Neural cell (in vitro differentiated cells): Measurements from ENCODE around the gene MUCL3. TPM values are rescaled to one million over a fixed set of nuclear protein-coding genes. Genes with fewer than 3 reads are reported as not detected.

Experiments used
- H2AFZ ChIP-seq: fragments of 200-600, 300-800 bp; sonication (generic), shearing (Covaris generic); 2 replicates; pipeline ENCODE4 v1.6.0; 2014; ENCODE audit warnings: low read depth, mild to moderate bottlenecking, antibody characterized with exemption, low read length, moderate library complexity
- H3F3A ChIP-seq: fragments of 200-600 bp; shearing (Covaris generic); 2 replicates; pipeline ENCODE4 v1.6.1; 2016; ENCODE audit warnings: mild to moderate bottlenecking, moderate library complexity, mixed read lengths, antibody characterized with exemption, low read length; ENCODE audit not compliant: insufficient read depth, poor library complexity, severe bottlenecking
- H3K27ac ChIP-seq: fragments of 200-600, 300-800 bp; sonication (generic), shearing (Covaris generic); 2 replicates; pipeline ENCODE4 v1.5.1; 2014; ENCODE audit warnings: mild to moderate bottlenecking, low read length, moderate library complexity
- H3K27me3 ChIP-seq: fragments of 300-800, 200-600 bp; sonication (generic), shearing (Covaris generic); 2 replicates; pipeline ENCODE4 v1.6.0; 2014; ENCODE audit warnings: mild to moderate bottlenecking, low read depth, low read length, moderate library complexity; ENCODE audit not compliant: insufficient read depth
- H3K36me3 ChIP-seq: fragments of 300-800, 200-600 bp; sonication (generic), shearing (Covaris generic); 2 replicates; pipeline ENCODE4 v1.5.1; 2014; ENCODE audit warnings: mild to moderate bottlenecking, antibody characterized with exemption, low read length, moderate library complexity; ENCODE audit not compliant: insufficient read depth
- H3K4me2 ChIP-seq: fragments of 300-800, 200-600 bp; sonication (generic), shearing (Covaris generic); 2 replicates; pipeline ENCODE4 v1.6.0; 2014; ENCODE audit warnings: mild to moderate bottlenecking, low read length
- H3K4me3 ChIP-seq: fragments of 300-800, 200-600 bp; sonication (generic), shearing (Covaris generic); 2 replicates; pipeline ENCODE4 v1.5.1; 2014; ENCODE audit warnings: mild to moderate bottlenecking, low read length, moderate library complexity
- H3K79me2 ChIP-seq: fragments of 200-600 bp; shearing (Covaris generic); replicated peaks from 2 replicates; pipeline ENCODE4 v1.6.0; 2014; ENCODE audit warnings: mild to moderate bottlenecking, low read length, moderate library complexity; ENCODE audit not compliant: insufficient read depth
- H3K9ac ChIP-seq: fragments of 300-800, 200-600 bp; sonication (generic), shearing (Covaris generic); 2 replicates; pipeline ENCODE4 v1.6.1; 2016; ENCODE audit warnings: mild to moderate bottlenecking, low read length, mixed read lengths
- H3K9me2 ChIP-seq: fragments of 200-600 bp; shearing (Covaris generic); 2 replicates; pipeline ENCODE4 v1.6.1; 2016; ENCODE audit warnings: mild to moderate bottlenecking, low read length, mixed read lengths; ENCODE audit not compliant: insufficient read depth
- H3K9me3 ChIP-seq: fragments of 200-600, 300-800 bp; sonication (generic), shearing (Covaris generic); 2 replicates; pipeline ENCODE4 v1.6.1; 2016; ENCODE audit warnings: mild to moderate bottlenecking, mixed run types, low read length, moderate library complexity, mixed read lengths
- H4K20me1 ChIP-seq: fragments of 200-600 bp; shearing (Covaris generic); 2 replicates; pipeline ENCODE4 v1.6.1; 2016; ENCODE audit warnings: mild to moderate bottlenecking, mixed run types; ENCODE audit not compliant: insufficient read depth
- CTCF ChIP-seq: fragments of 450-650 bp; IDR thresholded peaks from 2 replicates; pipeline ENCODE4 v1.5.1; 2014; ENCODE audit warnings: antibody characterized with exemption, mild to moderate bottlenecking, moderate library complexity; ENCODE audit not compliant: poor library complexity, severe bottlenecking
- EP300 ChIP-seq: fragments of 450-650 bp; conservative IDR thresholded peaks from 2 replicates; pipeline ENCODE4 v1.6.1; 2014; ENCODE audit warnings: antibody characterized with exemption, mild to moderate bottlenecking, moderate library complexity; ENCODE audit not compliant: poor library complexity, severe bottlenecking
- EZH2 ChIP-seq: fragments of 200-600, 300-800 bp; shearing (Covaris generic), sonication (generic); IDR thresholded peaks from 2 replicates; pipeline ENCODE4 v1.6.1; 2014; ENCODE audit warnings: antibody characterized with exemption, low read length, borderline replicate concordance, mild to moderate bottlenecking; ENCODE audit not compliant: insufficient read depth, poor library complexity, severe bottlenecking
- MXI1 ChIP-seq: fragments of 450-650 bp; conservative IDR thresholded peaks from 2 replicates; pipeline ENCODE4 v1.6.1; 2014; ENCODE audit warnings: antibody characterized with exemption, mild to moderate bottlenecking; ENCODE audit not compliant: poor library complexity, severe bottlenecking
- POLR2AphosphoS5 ChIP-seq: IDR thresholded peaks from 2 replicates; pipeline ENCODE4 v1.6.1; 2012
- RAD21 ChIP-seq: fragments of 450-650 bp; conservative IDR thresholded peaks from 2 replicates; pipeline ENCODE4 v1.6.1; 2014; ENCODE audit warnings: antibody characterized with exemption, mild to moderate bottlenecking, moderate library complexity
- REST ChIP-seq: IDR thresholded peaks from 2 replicates; pipeline ENCODE4 v1.6.1; 2012; ENCODE audit warnings: borderline replicate concordance
- SMC3 ChIP-seq: fragments of 450-650 bp; conservative IDR thresholded peaks from 2 replicates; pipeline ENCODE4 v1.6.1; 2014; ENCODE audit warnings: antibody characterized with exemption, mild to moderate bottlenecking, moderate library complexity; ENCODE audit not compliant: poor library complexity
- TAF1 ChIP-seq: IDR thresholded peaks from 2 replicates; pipeline ENCODE4 v1.6.1; 2012; ENCODE audit warnings: low read depth
- polyA plus RNA-seq: library from polyadenylated mRNA; depleted of rRNA; stranded (reverse); fragments of >200 nt; gene quantifications from 2 replicates; pipeline ENCODE4 v1.2.3, GENCODE V29; 2014
- small RNA-seq, 3 experiments: library from RNA; depleted of rRNA; stranded (forward); fragments of <200 nt; gene quantifications; one replicate each; pipeline ENCODE3, GENCODE V24; 2012

MUCL3 gene
- polyA plus RNA-seq, 1 donor from 2014 or later = not detected

GRCh38 chr6:31001281-31001888, 60.6 kb downstream of the MUCL3 start:
- Histone ChIP-seq H3F3A (no peaks in the 10 kb centered on the region), H3K79me2 (no peaks in the 10 kb centered on the region), H3K27me3 (no peaks in the 10 kb centered on the region), H4K20me1 (no peaks in the 10 kb centered on the region), H3K27ac (no peak overlapping the region), H3K36me3 (no peaks in the 10 kb centered on the region), H3K9me3 (no peaks in the 10 kb centered on the region), H3K4me2 (no peak overlapping the region), H2AFZ (no peak overlapping the region), H3K9me2 (no peaks in the 10 kb centered on the region), H3K9ac (no peak overlapping the region), H3K4me3 (no peak overlapping the region)
- TF ChIP-seq TAF1 (no peak), POLR2AphosphoS5 (no peak), EP300 (no peak)

- Histone ChIP-seq H3K36me3 (no peaks in the 10 kb centered on the region), H3K9me3 (no peaks in the 10 kb centered on the region), H3K9ac (no peak overlapping the region), H4K20me1 (no peaks in the 10 kb centered on the region), H3K79me2 (no peaks in the 10 kb centered on the region), H3K27ac (no peak overlapping the region), H3F3A (no peaks in the 10 kb centered on the region), H3K4me2 (no peak overlapping the region), H2AFZ (no peak overlapping the region), H3K9me2 (no peaks in the 10 kb centered on the region), H3K4me3 (no peak overlapping the region), H3K27me3 (no peaks in the 10 kb centered on the region)
- TF ChIP-seq REST (no peak), CTCF (no peak), TAF1 (no peak), RAD21 (no peak), EZH2 (no peak), EP300 (no peak), POLR2AphosphoS5 (no peak), MXI1 (no peak), SMC3 (no peak)
Observed at GRCh38 chr6:31002471-31002870, 61.7 kb downstream of the MUCL3 start.

Small RNA genes lying within 50 kb of the gene (small RNA-seq; reads per million reads assigned to genes)
- 0 to 1.2 (median 0) reads per million in 3 experiments for gene RF00019

Other genes starting within 250 kb of the MUCL3 start
- 7.1 and 7.5 TPM in 2 replicates for gene NRM, start 250.0 kb upstream of the MUCL3 start, polyA plus RNA-seq
- gene MDC1, start 223.7 kb upstream of the MUCL3 start, polyA plus RNA-seq = 4.3 and 8.1 TPM in 2 replicates
- 711 and 792 TPM in 2 replicates for gene TUBB, start 220.6 kb upstream of the MUCL3 start, polyA plus RNA-seq
- 72.7 and 84.7 TPM in 2 replicates for gene FLOT1, start 198.3 kb upstream of the MUCL3 start, polyA plus RNA-seq
- 1.3 and 3.0 TPM in 2 replicates for gene IER3, start 196.4 kb upstream of the MUCL3 start, polyA plus RNA-seq
- 196 and 250 TPM in 2 replicates for gene DDR1, start 56.5 kb upstream of the MUCL3 start, polyA plus RNA-seq
- 87.7 and 101 TPM in 2 replicates for gene GTF2H4, start 32.8 kb upstream of the MUCL3 start, polyA plus RNA-seq
- 93.4 and 125 TPM in 2 replicates for gene VARS2, start 26.7 kb upstream of the MUCL3 start, polyA plus RNA-seq
- gene SFTA2, start 8.8 kb upstream of the MUCL3 start, polyA plus RNA-seq = not detected in 2 replicates
- not detected in 2 replicates for gene MUC21, start 42.7 kb downstream of the MUCL3 start, polyA plus RNA-seq
- gene MUC22, start 69.5 kb downstream of the MUCL3 start, polyA plus RNA-seq = not detected in 2 replicates
- gene C6orf15, start 171.6 kb downstream of the MUCL3 start, polyA plus RNA-seq = not detected in 2 replicates
- gene PSORS1C1, start 173.8 kb downstream of the MUCL3 start, polyA plus RNA-seq = not detected in 2 replicates
- gene CDSN, start 179.5 kb downstream of the MUCL3 start, polyA plus RNA-seq = not detected in 2 replicates
- not detected in 2 replicates for gene PSORS1C2, start 198.1 kb downstream of the MUCL3 start, polyA plus RNA-seq
- gene CCHCR1, start 216.8 kb downstream of the MUCL3 start, polyA plus RNA-seq = 19.5 and 19.7 TPM in 2 replicates
- gene TCF19, start 217.6 kb downstream of the MUCL3 start, polyA plus RNA-seq = 2.5 and 3.6 TPM in 2 replicates
- not detected in 2 replicates for gene POU5F1, start 229.7 kb downstream of the MUCL3 start, polyA plus RNA-seq